Thymus (tissue), 11 donors: ENCODE data around the gene DUS1L. TPM values are rescaled to one million over a fixed set of nuclear protein-coding genes. Genes with fewer than 3 reads are reported as not detected.

Source experiments
- DNase-seq, 9 donors: peaks; one replicate each; pipeline ENCODE4 v3.0.0-alpha.2; 2013; ENCODE audit warnings: low spot score in 9 of 9, low read depth in 6 of 9, missing footprints in 1 of 9
- H3K27ac ChIP-seq, 2 donors: one replicate each; pipeline ENCODE4 v1.5.1; 2013; ENCODE audit warnings: control low read depth in 1 of 2, low read depth in 1 of 2, low read length in 1 of 2, mild to moderate bottlenecking in 1 of 2, moderate library complexity in 1 of 2
- H3K27me3 ChIP-seq, 2 donors: one replicate each; pipeline ENCODE4 v1.5.1; 2013; ENCODE audit warnings: low read length in 1 of 2; ENCODE audit not compliant: control insufficient read depth in 2 of 2, insufficient read depth in 1 of 2
- H3K36me3 ChIP-seq, 2 donors: one replicate each; pipeline ENCODE4 v1.5.1; 2013; ENCODE audit warnings: low read length in 1 of 2, mild to moderate bottlenecking in 1 of 2, moderate library complexity in 1 of 2; ENCODE audit not compliant: control insufficient read depth in 2 of 2, insufficient read depth in 2 of 2
- H3K4me1 ChIP-seq, 2 donors: one replicate each; pipeline ENCODE4 v1.5.1; 2013; ENCODE audit warnings: low read length in 2 of 2; ENCODE audit not compliant: control insufficient read depth in 2 of 2, insufficient read depth in 2 of 2
- H3K4me3 ChIP-seq, 2 donors: one replicate each; pipeline ENCODE4 v1.5.1; 2013; ENCODE audit warnings: low read length in 2 of 2, control low read depth in 1 of 2, mild to moderate bottlenecking in 1 of 2
- H3K9me3 ChIP-seq, 2 donors: one replicate each; pipeline ENCODE4 v1.5.1; 2013; ENCODE audit warnings: low read length in 1 of 2, mild to moderate bottlenecking in 1 of 2; ENCODE audit not compliant: control insufficient read depth in 2 of 2, insufficient read depth in 1 of 2
- WGBS: extraction: QIAGEN DNeasy Blood & Tissue Kit; methylation state at CpG from one replicate; pipeline ENCODE4 v1.1.7; 2013; 5-methylcytosine and 5-hydroxymethylcytosine counted together
- polyA plus RNA-seq: library from polyadenylated mRNA; stranded (reverse); fragments of 200-250 nt; gene quantifications from one replicate; pipeline ENCODE4 v1.2.3, GENCODE V29; 2013
- total RNA-seq: library from RNA; stranded (reverse); fragments of 120-200 nt; gene quantifications from one replicate; pipeline ENCODE4 v1.2.4, GENCODE V29; 2013
- donor health status: healthy.

The DUS1L gene
- total and polyA plus RNA-seq, 2 donors, result 57.9 to 147 TPM

DNA sequence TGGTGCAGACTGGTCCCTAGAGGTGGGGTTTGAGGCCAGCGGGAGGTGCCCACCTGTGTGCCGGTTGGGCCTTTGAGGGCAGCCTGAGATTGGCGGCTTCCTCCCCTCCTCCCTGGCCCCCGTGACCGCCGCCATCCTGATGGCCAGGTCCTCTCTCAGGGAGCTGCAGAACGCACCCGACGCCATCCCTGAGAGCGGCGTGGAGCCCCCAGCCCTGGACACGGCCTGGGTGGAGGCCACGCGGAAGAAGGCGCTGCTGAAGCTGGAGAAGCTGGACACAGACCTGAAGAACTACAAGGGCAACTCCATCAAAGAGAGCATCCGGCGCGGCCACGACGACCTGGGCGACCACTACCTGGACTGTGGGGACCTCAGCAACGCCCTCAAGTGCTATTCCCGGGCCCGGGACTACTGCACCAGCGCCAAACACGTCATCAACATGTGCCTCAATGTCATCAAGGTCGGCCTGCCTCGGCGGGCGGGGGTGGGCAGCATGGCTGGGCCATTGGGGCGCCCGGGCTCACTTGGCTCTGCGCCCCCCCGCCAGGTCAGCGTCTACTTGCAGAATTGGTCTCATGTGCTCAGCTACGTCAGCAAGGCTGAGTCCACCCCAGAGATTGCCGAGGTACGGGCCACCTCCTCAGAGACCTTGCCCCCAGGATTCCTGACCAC lies 11.1 kb downstream of the DUS1L start:
- Histone ChIP-seq H3K27ac (no peak overlapping the region), H3K36me3 (peaks cover 61 to 67% of the 10 kb centered on the region in 2 donors), H3K9me3 (no peaks in the 10 kb centered on the region), H3K4me1 (peaks cover 16 to 22% of the 10 kb centered on the region in 2 donors), H3K27me3 (no peaks in the 10 kb centered on the region), H3K4me3 (no peak overlapping the region)
- WGBS, result 98% methylated on average over 38 of the region's 38 CpGs
- no peak for DNase-seq

GRCh38 chr17:82053556-82054263 lies 11.9 kb downstream of the DUS1L start:
- Histone ChIP-seq H3K4me1 (peaks cover 16 to 22% of the 10 kb centered on the region in 2 donors), H3K27ac (no peak overlapping the region), H3K4me3 (no peak overlapping the region), H3K9me3 (no peaks in the 10 kb centered on the region), H3K36me3 (peaks cover 57 to 61% of the 10 kb centered on the region in 2 donors), H3K27me3 (no peaks in the 10 kb centered on the region)
- 98% methylated on average over 28 of the region's 28 CpGs for WGBS
- DNase-seq, result no peak

DNA sequence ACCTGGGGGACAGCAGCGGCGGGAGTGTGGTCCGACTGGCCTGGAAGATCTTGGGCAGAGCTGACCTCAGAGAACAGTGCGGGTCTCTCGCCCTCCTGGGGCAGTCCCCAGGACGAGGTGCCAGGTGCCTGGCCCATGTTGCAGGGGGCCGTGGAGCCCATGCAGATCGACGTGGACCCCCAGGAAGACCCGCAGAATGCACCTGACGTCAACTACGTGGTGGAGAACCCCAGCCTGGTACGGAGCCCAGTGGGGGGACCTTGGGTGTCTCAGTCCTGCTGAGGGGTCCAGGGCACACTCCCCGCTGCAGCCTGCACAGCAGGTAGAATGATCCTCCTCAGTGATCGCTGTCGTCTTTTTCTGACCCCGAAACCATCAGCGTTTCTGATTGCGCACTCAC lies 12.5 kb downstream of the DUS1L start:
- Histone ChIP-seq H3K27me3 (no peaks in the 10 kb centered on the region), H3K4me1 (peaks cover 16 to 22% of the 10 kb centered on the region in 2 donors), H3K4me3 (no peak overlapping the region), H3K36me3 (peaks cover 53 to 61% of the 10 kb centered on the region in 2 donors), H3K9me3 (no peaks in the 10 kb centered on the region), H3K27ac (no peak overlapping the region)
- 97% methylated on average over 19 of the region's 19 CpGs for WGBS
- no peak for DNase-seq

- Histone ChIP-seq H3K36me3 (peaks cover 51 to 61% of the 10 kb centered on the region in 2 donors), H3K4me3 (peak overlapping the region; percentile 74 to 94), H3K4me1 (peaks cover 16 to 22% of the 10 kb centered on the region in 2 donors), H3K27ac (no peak overlapping the region), H3K9me3 (no peaks in the 10 kb centered on the region), H3K27me3 (no peaks in the 10 kb centered on the region)
- DNase-seq, result no peak
- WGBS, result 45% methylated on average over 19 of the region's 19 CpGs
Observed at GRCh38 chr17:82052638-82053059, 13.0 kb downstream of the DUS1L start.

DNA sequence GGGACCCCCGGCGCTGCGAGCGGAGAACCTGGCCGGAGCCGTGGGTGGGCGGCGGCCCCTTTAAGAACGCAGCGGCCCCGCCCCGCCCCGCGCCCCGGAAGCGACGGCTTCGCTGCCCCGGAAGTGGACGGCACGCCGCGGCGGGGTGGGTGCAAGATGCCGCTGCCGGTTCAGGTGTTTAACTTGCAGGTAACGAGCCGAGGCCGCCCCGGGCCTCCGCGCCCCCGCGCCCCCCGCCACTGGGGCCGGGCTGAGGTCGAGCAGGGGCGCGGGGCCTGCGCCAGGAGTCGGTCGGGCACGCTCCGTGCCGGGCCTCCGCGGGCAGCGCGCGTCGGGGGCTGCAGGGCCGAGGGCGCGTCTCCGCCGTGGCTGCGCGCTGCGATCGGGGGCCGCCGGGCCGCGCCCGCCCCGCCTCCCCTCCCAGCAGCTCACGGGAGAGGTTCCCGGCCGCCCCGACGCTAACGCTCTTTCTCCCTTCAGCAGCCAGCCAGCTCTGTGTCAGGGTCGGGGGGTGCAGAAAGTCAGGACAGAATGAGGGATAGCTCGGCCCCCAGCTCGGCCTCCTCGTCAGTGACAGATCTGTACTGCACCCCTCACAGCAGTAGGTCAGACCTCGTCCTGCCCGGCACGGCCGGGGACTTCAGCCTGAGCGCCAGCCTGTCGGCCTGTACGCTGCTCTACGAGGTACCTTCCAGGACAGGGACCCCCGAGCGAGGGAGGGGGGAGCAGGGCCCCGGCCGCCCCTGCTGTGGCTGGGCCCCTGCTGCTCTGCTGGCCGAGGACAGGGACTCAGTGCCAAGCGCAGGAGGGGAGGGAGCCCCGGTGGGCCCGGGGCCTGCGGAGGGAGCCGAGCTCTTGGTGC lies 13.6 kb downstream of the DUS1L start, which contains the start of the genes GPS1 and RFNG:
TSS of gene GPS1 (plus strand) at position 123 of the 862 bp plus-strand sequence. CDS start at position 157, 34 bp downstream.
TSS of gene RFNG (minus strand) at position 36 of the 862 bp plus-strand sequence. CDS start 45 bp downstream, outside the sequence.
- Histone ChIP-seq H3K36me3 (peaks cover 48 to 58% of the 10 kb centered on the region in 2 donors), H3K4me3 (peak within 1 kb of the TSS; percentile 74 to 94), H3K4me1 (peaks cover 16 to 22% of the 10 kb centered on the region in 2 donors), H3K9me3 (no peaks in the 10 kb centered on the region), H3K27me3 (no peaks in the 10 kb centered on the region), H3K27ac (peak within 1 kb of the TSS in 1 of 2 donors; percentile 36)
- DNase-seq, result peak in 7 of 9 donors; percentile 30 to 86 (median 64)
- under 1% methylated on average over 94 of the region's 94 CpGs for WGBS

DNA sequence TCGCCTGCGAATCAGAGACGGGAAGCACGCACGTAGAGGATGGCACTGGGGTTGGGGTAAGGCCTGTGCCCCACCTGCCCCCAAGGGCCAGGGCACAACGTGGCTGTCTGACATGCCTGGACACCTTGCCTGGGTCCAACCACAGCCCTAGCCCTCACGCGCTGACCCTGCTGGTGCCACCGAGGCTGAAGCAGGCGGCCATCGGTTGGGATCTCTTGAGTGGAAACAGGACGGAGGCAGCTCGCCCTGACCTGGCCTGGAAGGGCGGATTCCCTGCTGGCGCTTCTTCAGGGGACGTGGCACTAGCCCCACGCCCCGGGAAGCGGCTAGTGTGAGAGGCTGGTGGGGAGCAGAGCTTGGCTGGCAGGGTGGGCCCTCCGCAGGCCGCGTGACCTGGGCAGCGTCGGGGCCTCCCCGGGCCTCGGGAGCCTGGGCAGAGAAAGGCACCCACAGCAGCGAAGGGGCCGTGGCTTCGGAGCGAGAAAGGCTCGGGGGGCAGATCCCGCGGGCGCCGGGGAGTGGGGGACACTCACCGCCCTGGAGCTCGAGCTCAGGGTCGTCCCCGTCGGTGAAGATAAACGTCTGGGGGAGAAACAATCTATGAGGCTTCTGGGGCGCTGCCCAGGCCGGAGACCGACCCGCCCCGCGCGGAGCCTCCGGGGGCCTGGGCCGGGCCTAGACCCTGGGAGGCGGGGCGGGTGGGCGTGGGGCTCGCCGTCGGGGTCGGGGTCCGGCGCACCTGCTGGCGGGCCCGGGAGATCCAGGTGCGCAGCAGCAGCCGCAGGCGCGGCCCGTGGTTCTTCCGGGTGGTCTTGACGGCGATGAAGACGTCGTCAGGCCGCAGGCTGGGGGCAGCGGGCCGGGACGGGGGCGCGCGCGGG lies 14.6 kb downstream of the DUS1L start:
- DNase-seq, result no peak
- Histone ChIP-seq H3K27me3 (no peaks in the 10 kb centered on the region), H3K27ac (no peak overlapping the region), H3K36me3 (peaks cover 42 to 52% of the 10 kb centered on the region in 2 donors), H3K9me3 (no peaks in the 10 kb centered on the region), H3K4me1 (peaks cover 16 to 22% of the 10 kb centered on the region in 2 donors), H3K4me3 (peak overlapping the region; percentile 42 to 94)
- 23% methylated on average over 79 of the region's 79 CpGs for WGBS

- WGBS, result 95% methylated on average over 28 of the region's 28 CpGs
- Histone ChIP-seq H3K36me3 (peaks cover 34 to 45% of the 10 kb centered on the region in 2 donors), H3K27ac (no peak overlapping the region), H3K4me1 (peaks cover 16 to 22% of the 10 kb centered on the region in 2 donors), H3K4me3 (peak overlapping the region in 1 of 2 donors; percentile 42), H3K27me3 (no peaks in the 10 kb centered on the region), H3K9me3 (no peaks in the 10 kb centered on the region)
- DNase-seq, result no peak
Observed at GRCh38 chr17:82050152-82050760, 15.3 kb downstream of the DUS1L start.

DNA sequence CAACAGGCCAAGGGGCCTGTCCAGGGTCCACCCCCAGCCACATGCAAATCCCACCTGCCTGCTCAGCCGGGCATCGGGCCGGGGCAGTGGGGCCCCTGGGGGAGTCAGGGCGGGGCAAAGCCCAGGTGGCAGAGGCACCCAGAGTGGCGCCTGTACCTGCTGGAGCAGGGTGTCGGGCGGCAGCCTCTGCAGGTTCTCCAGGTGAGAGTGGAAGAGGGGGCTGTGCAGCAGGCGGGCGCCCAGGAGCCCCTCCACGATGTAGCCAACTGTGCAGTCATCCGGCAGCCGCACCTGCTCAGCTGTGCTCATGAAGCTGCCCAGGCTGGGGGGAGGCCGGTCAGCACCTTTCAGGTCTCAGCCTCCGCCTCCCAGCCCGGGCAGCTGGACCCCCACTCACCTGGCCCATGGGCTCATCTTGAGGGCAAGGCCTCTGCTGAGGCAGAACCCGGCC lies 16.1 kb downstream of the DUS1L start:
- H3K4me1 ChIP-seq, result peaks cover 16 to 22% of the 10 kb centered on the region in 2 donors
- H3K9me3 ChIP-seq, result no peaks in the 10 kb centered on the region
- no peak for DNase-seq
- H3K36me3 ChIP-seq, result peaks cover 27 to 38% of the 10 kb centered on the region in 2 donors
- H3K27me3 ChIP-seq, result no peaks in the 10 kb centered on the region
- no peak overlapping the region for H3K4me3 ChIP-seq
- no peak overlapping the region for H3K27ac ChIP-seq
- 98% methylated on average over 16 of the region's 16 CpGs for WGBS
